ENCODE measurements around the gene KLHL6. TPM values are rescaled to one million over a fixed set of nuclear protein-coding genes. Genes with fewer than 3 reads are reported as not detected.

Gene KLHL6, protein sequence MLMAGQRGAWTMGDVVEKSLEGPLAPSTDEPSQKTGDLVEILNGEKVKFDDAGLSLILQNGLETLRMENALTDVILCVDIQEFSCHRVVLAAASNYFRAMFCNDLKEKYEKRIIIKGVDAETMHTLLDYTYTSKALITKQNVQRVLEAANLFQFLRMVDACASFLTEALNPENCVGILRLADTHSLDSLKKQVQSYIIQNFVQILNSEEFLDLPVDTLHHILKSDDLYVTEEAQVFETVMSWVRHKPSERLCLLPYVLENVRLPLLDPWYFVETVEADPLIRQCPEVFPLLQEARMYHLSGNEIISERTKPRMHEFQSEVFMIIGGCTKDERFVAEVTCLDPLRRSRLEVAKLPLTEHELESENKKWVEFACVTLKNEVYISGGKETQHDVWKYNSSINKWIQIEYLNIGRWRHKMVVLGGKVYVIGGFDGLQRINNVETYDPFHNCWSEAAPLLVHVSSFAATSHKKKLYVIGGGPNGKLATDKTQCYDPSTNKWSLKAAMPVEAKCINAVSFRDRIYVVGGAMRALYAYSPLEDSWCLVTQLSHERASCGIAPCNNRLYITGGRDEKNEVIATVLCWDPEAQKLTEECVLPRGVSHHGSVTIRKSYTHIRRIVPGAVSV
- 1 to 10 TPM; 2.1 to 4.5 (median 3.0) TPM for total RNA-seq

DNA sequence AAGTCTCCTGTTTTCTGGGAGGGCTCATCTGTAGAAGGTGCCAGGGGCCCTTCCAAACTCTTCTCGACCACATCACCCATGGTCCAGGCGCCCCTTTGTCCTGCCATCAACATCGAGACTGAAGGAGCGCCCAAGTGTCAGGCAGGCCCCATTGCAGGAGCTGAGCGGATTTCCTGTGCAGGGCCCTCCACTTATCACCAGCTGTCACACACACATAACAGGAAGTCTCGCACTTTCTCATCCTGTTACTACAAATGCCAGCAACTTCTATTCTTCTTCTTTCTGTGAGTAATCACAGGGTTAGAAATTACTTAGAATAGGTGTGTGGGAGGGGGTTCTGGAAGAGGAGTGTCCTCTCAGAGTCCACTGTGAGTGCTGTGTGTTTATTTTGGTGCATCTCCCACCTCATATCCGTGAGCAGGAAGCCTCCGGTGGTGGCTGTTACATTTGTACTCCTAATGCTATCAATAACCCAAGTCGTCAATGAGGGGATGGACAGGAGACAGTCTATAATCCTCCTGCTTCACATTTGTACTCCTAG is at the start of gene KLHL6:
Gene KLHL6 (minus strand): TSS at position 166 of the 541 bp plus-strand sequence. CDS start 53 bp downstream, at position 113.
- Histone ChIP-seq H3K27ac (peak within 1 kb of the TSS in 3 of 4 donors; percentile 67 to 70 (median 70)), H3K4me3 (peak within 1 kb of the TSS in 2 of 4 donors; percentile 25 to 39), H3K27me3 (no peaks in the 10 kb centered on the region), H3K4me1 (peaks cover 0 to 10% (median 4%) of the 10 kb centered on the region in 4 donors), H3K36me3 (no peaks in the 10 kb centered on the region), H3K9me3 (no peaks in the 10 kb centered on the region)
- peak in 1 of 2 donors; percentile 42 for DNase-seq (ENCODE audit: low spot score in 2 of 2)
- 58 to 73% methylated on average over 9 of the region's 9 CpGs for WGBS, 2 donors
- TF ChIP-seq POLR2A (IDR thresholded peaks at IDR 0.05) (peak in 1 of 2 donors; percentile 37), EP300 (IDR thresholded peaks at IDR 0.05) (peak in 1 of 2 donors; percentile 60)
- TF ChIP-seq, protein P1, sequence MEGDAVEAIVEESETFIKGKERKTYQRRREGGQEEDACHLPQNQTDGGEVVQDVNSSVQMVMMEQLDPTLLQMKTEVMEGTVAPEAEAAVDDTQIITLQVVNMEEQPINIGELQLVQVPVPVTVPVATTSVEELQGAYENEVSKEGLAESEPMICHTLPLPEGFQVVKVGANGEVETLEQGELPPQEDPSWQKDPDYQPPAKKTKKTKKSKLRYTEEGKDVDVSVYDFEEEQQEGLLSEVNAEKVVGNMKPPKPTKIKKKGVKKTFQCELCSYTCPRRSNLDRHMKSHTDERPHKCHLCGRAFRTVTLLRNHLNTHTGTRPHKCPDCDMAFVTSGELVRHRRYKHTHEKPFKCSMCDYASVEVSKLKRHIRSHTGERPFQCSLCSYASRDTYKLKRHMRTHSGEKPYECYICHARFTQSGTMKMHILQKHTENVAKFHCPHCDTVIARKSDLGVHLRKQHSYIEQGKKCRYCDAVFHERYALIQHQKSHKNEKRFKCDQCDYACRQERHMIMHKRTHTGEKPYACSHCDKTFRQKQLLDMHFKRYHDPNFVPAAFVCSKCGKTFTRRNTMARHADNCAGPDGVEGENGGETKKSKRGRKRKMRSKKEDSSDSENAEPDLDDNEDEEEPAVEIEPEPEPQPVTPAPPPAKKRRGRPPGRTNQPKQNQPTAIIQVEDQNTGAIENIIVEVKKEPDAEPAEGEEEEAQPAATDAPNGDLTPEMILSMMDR (IDR thresholded peaks at IDR 0.05): no peak

DNA sequence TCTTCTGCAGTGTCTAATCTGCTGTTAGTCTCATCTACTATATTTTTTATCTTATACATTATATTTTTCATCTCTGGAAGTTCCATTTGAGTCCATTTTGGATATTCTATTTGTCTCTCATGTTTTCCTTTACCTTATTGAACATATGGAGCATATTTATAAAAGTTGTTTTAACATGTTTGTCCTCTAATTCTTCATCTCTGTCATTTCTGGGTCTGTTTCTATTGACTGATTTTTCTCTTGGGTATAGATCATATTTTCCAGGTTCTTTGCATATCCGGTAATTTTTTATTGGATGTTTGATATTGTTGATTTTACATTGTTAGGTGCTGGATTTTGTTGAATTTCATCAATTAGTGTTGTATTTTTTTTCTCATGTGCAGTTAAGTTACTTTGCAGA is 42.5 kb upstream of the KLHL6 start:
- WGBS, 2 donors: 41 to 93% methylated on average over 1 of the region's 1 CpG
- Histone ChIP-seq H3K4me1 (no peaks in the 10 kb centered on the region), H3K27me3 (no peaks in the 10 kb centered on the region), H3K4me3 (no peak overlapping the region), H3K9me3 (peaks cover 0 to 20% (median 4%) of the 10 kb centered on the region in 4 donors), H3K36me3 (no peaks in the 10 kb centered on the region), H3K27ac (no peak overlapping the region)
- TF ChIP-seq EP300 (IDR thresholded peaks at IDR 0.05) (no peak), POLR2A (IDR thresholded peaks at IDR 0.05) (no peak)
- TF ChIP-seq, protein P1 (IDR thresholded peaks at IDR 0.05): no peak
- no peak for DNase-seq (ENCODE audit: low spot score in 2 of 2)

DNA sequence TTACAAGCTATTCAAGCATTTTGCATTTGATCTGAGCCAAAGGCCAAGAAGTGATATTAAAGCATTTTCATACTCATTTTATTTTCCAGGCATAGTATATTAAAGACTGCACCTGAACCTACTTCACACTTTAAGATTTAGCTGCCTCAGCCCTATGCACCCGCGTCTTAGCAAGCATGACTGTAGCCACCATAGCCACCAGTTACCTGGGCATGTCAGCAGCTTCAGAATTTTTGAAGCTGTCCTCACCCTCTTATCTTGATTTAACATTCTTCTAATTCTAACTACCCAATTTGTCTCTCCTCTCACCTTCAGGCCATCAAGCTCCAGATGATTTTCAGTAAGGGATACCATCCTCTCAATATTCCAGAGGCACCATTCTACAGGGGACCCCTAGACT is 39.1 kb upstream of the KLHL6 start:
- no peak for DNase-seq (ENCODE audit: low spot score in 2 of 2)
- H3K27me3 ChIP-seq: no peaks in the 10 kb centered on the region
- 100% methylated on average over 2 of the region's 2 CpGs for WGBS, 2 donors
- no peak overlapping the region for H3K4me3 ChIP-seq
- H3K4me1 ChIP-seq: no peaks in the 10 kb centered on the region
- peaks cover 0 to 20% (median 4%) of the 10 kb centered on the region in 4 donors for H3K9me3 ChIP-seq
- TF ChIP-seq POLR2A (IDR thresholded peaks at IDR 0.05): no peak
- TF ChIP-seq, protein P1 (IDR thresholded peaks at IDR 0.05): no peak
- TF ChIP-seq EP300 (IDR thresholded peaks at IDR 0.05): no peak
- no peaks in the 10 kb centered on the region for H3K36me3 ChIP-seq
- H3K27ac ChIP-seq: no peak overlapping the region

DNA sequence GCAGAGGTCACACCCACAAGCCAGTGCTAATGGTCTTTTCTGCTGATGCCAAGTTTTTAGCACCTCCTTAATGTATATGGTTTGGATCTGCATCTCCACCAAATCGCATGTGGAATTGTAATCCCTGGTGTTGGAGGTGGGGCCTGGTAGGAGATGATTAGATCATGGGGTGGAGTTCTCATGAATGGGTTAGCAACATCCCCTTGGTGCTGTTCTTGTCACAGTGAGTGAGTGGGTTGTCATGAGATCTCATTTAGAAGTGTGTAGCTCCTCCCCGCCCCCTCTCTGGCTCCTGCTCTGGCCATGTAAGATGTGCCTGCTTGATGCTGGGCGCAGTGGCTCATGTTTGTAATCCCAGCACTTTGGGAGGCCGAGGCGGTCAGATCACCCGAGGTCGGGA is 37.3 kb upstream of the KLHL6 start:
- DNase-seq (ENCODE audit: low spot score in 2 of 2): no peak
- Histone ChIP-seq H3K9me3 (peaks cover 0 to 11% (median 1%) of the 10 kb centered on the region in 4 donors), H3K27me3 (no peaks in the 10 kb centered on the region), H3K4me3 (no peak overlapping the region), H3K4me1 (no peaks in the 10 kb centered on the region), H3K27ac (no peak overlapping the region), H3K36me3 (no peaks in the 10 kb centered on the region)
- 92 to 94% methylated on average over 7 of the region's 7 CpGs for WGBS, 2 donors
- TF ChIP-seq, protein P1 (IDR thresholded peaks at IDR 0.05): no peak
- no peak for TF ChIP-seq POLR2A (IDR thresholded peaks at IDR 0.05)

Measured in tibial nerve (tissue), 4 donors.